Measurements from ENCODE around the gene KLHL7.

The KLHL7 gene

GRCh38 chr7:23200331-23200730, 94.7 kb downstream of the KLHL7 start:
- H2BK5ac ChIP-seq (ENCODE audit: low read depth, low read length, poor library complexity): no peak overlapping the region
- H3K4me1 ChIP-seq (ENCODE audit: control insufficient read depth in 1 of 2, insufficient read depth in 2 of 2, low read length in 2 of 2): no peaks in the 10 kb centered on the region
- no peak overlapping the region for H3K4ac ChIP-seq (ENCODE audit: low read depth, low read length)
- no peaks in the 10 kb centered on the region for H3K79me2 ChIP-seq (ENCODE audit: control insufficient read depth, insufficient read depth, low read length, poor library complexity)
- no peak for DNase-seq
- no CpG with 5 or more reads among the region's 2 CpGs for WGBS (ENCODE audit: extremely low coverage, insufficient coverage, insufficient read length)
- no peak overlapping the region for H3K14ac ChIP-seq (ENCODE audit: low read length)
- no peak overlapping the region for H3K4me3 ChIP-seq (ENCODE audit: low read depth, low read length)
- H3K27me3 ChIP-seq (ENCODE audit: insufficient read depth, low read length): no peaks in the 10 kb centered on the region
- no peak overlapping the region for H3K9ac ChIP-seq (ENCODE audit: low read length)
- no peak overlapping the region for H2BK12ac ChIP-seq (ENCODE audit: low read length)
- peaks cover 7 to 16% of the 10 kb centered on the region in 2 experiments for H3K36me3 ChIP-seq (ENCODE audit: control insufficient read depth in 1 of 2, insufficient read depth in 2 of 2, low read length in 2 of 2)
- no peak overlapping the region for H2AK5ac ChIP-seq (ENCODE audit: low read length)
- H3K4me2 ChIP-seq (ENCODE audit: low read length): no peak overlapping the region
- H3K79me1 ChIP-seq (ENCODE audit: low read length): no peaks in the 10 kb centered on the region
- no peaks in the 10 kb centered on the region for H3K9me3 ChIP-seq (ENCODE audit: insufficient read depth, low read depth, low read length)
- H2BK120ac ChIP-seq (ENCODE audit: insufficient read depth, low read length, poor library complexity): no peak overlapping the region
- no peak overlapping the region for H3K18ac ChIP-seq (ENCODE audit: low read length)
- no peak overlapping the region for H3K27ac ChIP-seq (ENCODE audit: low read depth, low read length)
- H4K12ac ChIP-seq (ENCODE audit: low read depth, low read length): no peak overlapping the region
- no peak overlapping the region for H4K91ac ChIP-seq (ENCODE audit: low read depth, low read length)
- H3K23ac ChIP-seq (ENCODE audit: low read length): no peak overlapping the region
- no peak overlapping the region for H4K8ac ChIP-seq (ENCODE audit: low read depth, low read length)
- H2AFZ ChIP-seq (ENCODE audit: insufficient read depth, low read length, poor library complexity): no peak overlapping the region

- Histone ChIP-seq H3K27ac (ENCODE audit: low read depth, low read length) (no peak overlapping the region), H2BK120ac (ENCODE audit: insufficient read depth, low read length, poor library complexity) (no peak overlapping the region), H3K9me3 (ENCODE audit: insufficient read depth, low read depth, low read length) (no peaks in the 10 kb centered on the region), H3K4ac (ENCODE audit: low read depth, low read length) (no peak overlapping the region), H3K36me3 (ENCODE audit: control insufficient read depth in 1 of 2, insufficient read depth in 2 of 2, low read length in 2 of 2) (peaks cover 4 to 11% of the 10 kb centered on the region in 2 experiments), H2BK5ac (ENCODE audit: low read depth, low read length, poor library complexity) (no peak overlapping the region), H3K9ac (ENCODE audit: low read length) (no peak overlapping the region), H2AFZ (ENCODE audit: insufficient read depth, low read length, poor library complexity) (no peak overlapping the region), H2BK12ac (ENCODE audit: low read length) (no peak overlapping the region), H2AK5ac (ENCODE audit: low read length) (no peak overlapping the region), H3K79me2 (ENCODE audit: control insufficient read depth, insufficient read depth, low read length, poor library complexity) (no peaks in the 10 kb centered on the region), H4K12ac (ENCODE audit: low read depth, low read length) (no peak overlapping the region), H3K4me2 (ENCODE audit: low read length) (no peak overlapping the region), H4K91ac (ENCODE audit: low read depth, low read length) (no peak overlapping the region), H3K18ac (ENCODE audit: low read length) (no peak overlapping the region), H3K79me1 (ENCODE audit: low read length) (no peaks in the 10 kb centered on the region), H3K4me1 (ENCODE audit: control insufficient read depth in 1 of 2, insufficient read depth in 2 of 2, low read length in 2 of 2) (no peaks in the 10 kb centered on the region), H3K27me3 (ENCODE audit: insufficient read depth, low read length) (no peaks in the 10 kb centered on the region), H3K14ac (ENCODE audit: low read length) (no peak overlapping the region), H3K4me3 (ENCODE audit: low read depth, low read length) (no peak overlapping the region), H3K23ac (ENCODE audit: low read length) (no peak overlapping the region), H4K8ac (ENCODE audit: low read depth, low read length) (no peak overlapping the region)
- DNase-seq: no peak
- WGBS (ENCODE audit: extremely low coverage, insufficient coverage, insufficient read length): no CpG with 5 or more reads among the region's 1 CpG
Measured at GRCh38 chr7:23204241-23204640, 98.7 kb downstream of the KLHL7 start.

- no peak overlapping the region for H2BK12ac ChIP-seq (ENCODE audit: low read length)
- no peaks in the 10 kb centered on the region for H3K27me3 ChIP-seq (ENCODE audit: insufficient read depth, low read length)
- no peaks in the 10 kb centered on the region for H3K79me2 ChIP-seq (ENCODE audit: control insufficient read depth, insufficient read depth, low read length, poor library complexity)
- no peak overlapping the region for H3K4me2 ChIP-seq (ENCODE audit: low read length)
- H2AK5ac ChIP-seq (ENCODE audit: low read length): no peak overlapping the region
- H3K4ac ChIP-seq (ENCODE audit: low read depth, low read length): no peak overlapping the region
- no peak overlapping the region for H4K91ac ChIP-seq (ENCODE audit: low read depth, low read length)
- H2BK5ac ChIP-seq (ENCODE audit: low read depth, low read length, poor library complexity): no peak overlapping the region
- no CpG with 5 or more reads among the region's 2 CpGs for WGBS (ENCODE audit: extremely low coverage, insufficient coverage, insufficient read length)
- no peaks in the 10 kb centered on the region for H3K9me3 ChIP-seq (ENCODE audit: insufficient read depth, low read depth, low read length)
- H3K4me1 ChIP-seq (ENCODE audit: control insufficient read depth in 1 of 2, insufficient read depth in 2 of 2, low read length in 2 of 2): no peaks in the 10 kb centered on the region
- no peaks in the 10 kb centered on the region for H3K79me1 ChIP-seq (ENCODE audit: low read length)
- DNase-seq: no peak
- H2AFZ ChIP-seq (ENCODE audit: insufficient read depth, low read length, poor library complexity): no peak overlapping the region
- no peak overlapping the region for H2BK120ac ChIP-seq (ENCODE audit: insufficient read depth, low read length, poor library complexity)
- peaks cover 0 to 4% of the 10 kb centered on the region in 2 experiments for H3K36me3 ChIP-seq (ENCODE audit: control insufficient read depth in 1 of 2, insufficient read depth in 2 of 2, low read length in 2 of 2)
- H4K12ac ChIP-seq (ENCODE audit: low read depth, low read length): no peak overlapping the region
- H3K27ac ChIP-seq (ENCODE audit: low read depth, low read length): no peak overlapping the region
- no peak overlapping the region for H3K23ac ChIP-seq (ENCODE audit: low read length)
- H3K18ac ChIP-seq (ENCODE audit: low read length): no peak overlapping the region
- no peak overlapping the region for H3K4me3 ChIP-seq (ENCODE audit: low read depth, low read length)
- no peak overlapping the region for H3K14ac ChIP-seq (ENCODE audit: low read length)
- no peak overlapping the region for H3K9ac ChIP-seq (ENCODE audit: low read length)
- H4K8ac ChIP-seq (ENCODE audit: low read depth, low read length): no peak overlapping the region
Measured at GRCh38 chr7:23205577-23205908, 100.0 kb downstream of the KLHL7 start.

GRCh38 chr7:23205909-23206767, 100.6 kb downstream of the KLHL7 start:
- no CpG with 5 or more reads among the region's 76 CpGs for WGBS (ENCODE audit: extremely low coverage, insufficient coverage, insufficient read length)
- peaks cover 0 to 3% of the 10 kb centered on the region in 2 experiments for H3K36me3 ChIP-seq (ENCODE audit: control insufficient read depth in 1 of 2, insufficient read depth in 2 of 2, low read length in 2 of 2)

More at GRCh38 chr7:23205909-23206767, 100.6 kb downstream of the KLHL7 start:
- Histone ChIP-seq H3K4me1 (ENCODE audit: control insufficient read depth in 1 of 2, insufficient read depth in 2 of 2, low read length in 2 of 2) (no peaks in the 10 kb centered on the region), H2BK12ac (ENCODE audit: low read length) (no peak overlapping the region), H3K4ac (ENCODE audit: low read depth, low read length) (no peak overlapping the region), H4K91ac (ENCODE audit: low read depth, low read length) (no peak overlapping the region), H3K9ac (ENCODE audit: low read length) (no peak overlapping the region), H3K23ac (ENCODE audit: low read length) (no peak overlapping the region), H2BK120ac (ENCODE audit: insufficient read depth, low read length, poor library complexity) (no peak overlapping the region), H4K12ac (ENCODE audit: low read depth, low read length) (no peak overlapping the region), H3K4me2 (ENCODE audit: low read length) (no peak overlapping the region), H3K27me3 (ENCODE audit: insufficient read depth, low read length) (no peaks in the 10 kb centered on the region), H3K79me1 (ENCODE audit: low read length) (no peaks in the 10 kb centered on the region), H3K27ac (ENCODE audit: low read depth, low read length) (no peak overlapping the region), H3K18ac (ENCODE audit: low read length) (no peak overlapping the region), H3K79me2 (ENCODE audit: control insufficient read depth, insufficient read depth, low read length, poor library complexity) (no peaks in the 10 kb centered on the region), H3K4me3 (ENCODE audit: low read depth, low read length) (no peak overlapping the region), H3K9me3 (ENCODE audit: insufficient read depth, low read depth, low read length) (no peaks in the 10 kb centered on the region), H2AK5ac (ENCODE audit: low read length) (no peak overlapping the region), H4K8ac (ENCODE audit: low read depth, low read length) (no peak overlapping the region), H2AFZ (ENCODE audit: insufficient read depth, low read length, poor library complexity) (no peak overlapping the region), H3K14ac (ENCODE audit: low read length) (no peak overlapping the region), H2BK5ac (ENCODE audit: low read depth, low read length, poor library complexity) (no peak overlapping the region)
- no peak for DNase-seq
